ENCODE data around the gene TRDMT1.

- no peak for TF ChIP-seq EZH2 (IDR thresholded peaks at IDR 0.05; ENCODE audit: borderline replicate concordance, insufficient read depth, low read length, poor library complexity, severe bottlenecking)
- TF ChIP-seq CTCF (IDR thresholded peaks at IDR 0.05; ENCODE audit: poor library complexity, severe bottlenecking), result no peak
- no peak for TF ChIP-seq POLR2AphosphoS5 (IDR thresholded peaks at IDR 0.05)
- no peak for TF ChIP-seq REST (IDR thresholded peaks at IDR 0.05; ENCODE audit: borderline replicate concordance)
These were observed 43.4 kb upstream of the TRDMT1 start for GRCh38 chr10:17244700-17245365.
